Ramos (cell line): ENCODE measurements around the gene TRAP1.
"Not testable (repeated sequence)": the region's sequence is repeated elsewhere in the genome, so short reads cannot be mapped to it uniquely, and the experiment has no call there.

Experiments
- in situ Hi-C: fragments of 300-500 bp; cut with MboI; formaldehyde crosslinking; loops from one replicate; pipeline ENCODE4 v1.14.3; 2022; ENCODE audit warnings: low sequenced_read_pairs; ENCODE audit not compliant: unreplicated experiment

TRAP1 gene

GRCh38 chr16:3677994-3678393 is 39.3 kb downstream of the TRAP1 start:
- in situ Hi-C loops: no loop called here

GRCh38 chr16:3675601-3676130 is 41.7 kb downstream of the TRAP1 start:
- in situ Hi-C loops: no loop called here

GRCh38 chr16:3674513-3675295 is 42.6 kb downstream of the TRAP1 start:
- in situ Hi-C loops: no loop called here

GRCh38 chr16:3673676-3674377 is 43.5 kb downstream of the TRAP1 start:
- in situ Hi-C loops: no loop called here

GRCh38 chr16:3673201-3673600 is 44.1 kb downstream of the TRAP1 start:
- in situ Hi-C loops: no loop called here

- in situ Hi-C loops: no loop called here
Measured at GRCh38 chr16:3672571-3673041, 44.7 kb downstream of the TRAP1 start.

GRCh38 chr16:3671424-3671823 is 45.9 kb downstream of the TRAP1 start:
- in situ Hi-C loops: no loop called here

- in situ Hi-C loops: no loop called here
Measured at GRCh38 chr16:3670711-3671110, 46.6 kb downstream of the TRAP1 start.

GRCh38 chr16:3669082-3669481 is 48.2 kb downstream of the TRAP1 start:
- in situ Hi-C loops: no loop called here

- in situ Hi-C loops: no loop called here
Measured at GRCh38 chr16:3668626-3669025, 48.7 kb downstream of the TRAP1 start.

GRCh38 chr16:3665508-3665907 is 51.8 kb downstream of the TRAP1 start:
- in situ Hi-C loops: no loop called here

- in situ Hi-C loops: no loop called here
Measured at GRCh38 chr16:3664187-3664896, 53.0 kb downstream of the TRAP1 start.

GRCh38 chr16:3662601-3663000 is 54.7 kb downstream of the TRAP1 start:
- in situ Hi-C loops: no loop called here

GRCh38 chr16:3661922-3662321 is 55.4 kb downstream of the TRAP1 start:
- in situ Hi-C loops: no loop called here

- in situ Hi-C loops: no loop called here
Measured at GRCh38 chr16:3661311-3661710, 56.0 kb downstream of the TRAP1 start.

- in situ Hi-C loops: no loop called here
Measured at GRCh38 chr16:3659251-3659650, 58.1 kb downstream of the TRAP1 start.

- in situ Hi-C loops: no loop called here
Measured at GRCh38 chr16:3656491-3657468, 60.5 kb downstream of the TRAP1 start.

- in situ Hi-C loops: not testable (repeated sequence)
Measured at GRCh38 chr16:3656160-3656490, 61.2 kb downstream of the TRAP1 start.

- in situ Hi-C loops: no loop called here
Measured at GRCh38 chr16:3655396-3656159, 61.7 kb downstream of the TRAP1 start.
